GM21515 (cell line): Measurements from ENCODE around the gene STAG2.

ENCODE experiments used
- ATAC-seq: cut with Tn5 transposase; IDR thresholded peaks from one replicate; pipeline ENCODE4 v1.9.1; 2021; ENCODE audit not compliant: unreplicated experiment

Gene STAG2

DNA sequence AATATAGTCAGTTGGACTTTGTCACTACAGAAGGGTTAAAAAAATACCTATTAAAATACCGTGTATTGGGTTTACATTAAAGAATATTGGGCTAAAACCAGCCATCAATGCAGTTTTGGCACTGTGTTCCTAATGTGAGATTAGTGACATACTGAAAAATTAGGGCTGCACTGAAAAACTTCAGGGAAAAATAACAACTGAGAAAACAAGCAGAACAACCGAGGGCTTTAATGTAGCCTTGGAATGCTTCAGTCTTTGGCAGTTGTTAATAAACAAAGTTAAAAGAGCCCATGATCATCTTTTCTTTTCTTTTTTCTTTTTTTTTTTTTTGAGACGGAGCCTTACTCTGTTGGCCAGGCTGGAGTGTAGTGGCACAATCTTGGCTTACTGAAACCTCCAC, 12.4 kb downstream of the STAG2 start:
- ATAC-seq: no peak

DNA sequence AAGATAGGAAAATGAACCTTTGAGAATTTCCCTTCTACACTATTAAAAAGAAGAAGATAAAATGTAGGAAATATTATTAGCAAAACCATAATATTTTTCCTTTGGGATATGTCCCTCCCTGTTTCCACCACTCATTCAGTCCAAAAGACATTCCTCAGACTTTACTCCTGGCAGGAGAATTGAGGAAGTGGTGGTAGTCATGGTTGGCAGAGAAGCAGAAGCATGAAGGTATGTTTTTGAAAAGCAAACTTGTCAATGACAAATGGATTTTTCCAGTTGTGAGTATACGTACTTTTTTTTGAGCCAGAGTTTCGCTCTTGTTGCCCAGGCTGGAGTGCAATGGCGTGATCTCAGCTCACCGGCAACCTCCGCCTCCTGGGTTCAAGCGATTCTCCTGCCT, 13.7 kb downstream of the STAG2 start:
- no peak for ATAC-seq

DNA sequence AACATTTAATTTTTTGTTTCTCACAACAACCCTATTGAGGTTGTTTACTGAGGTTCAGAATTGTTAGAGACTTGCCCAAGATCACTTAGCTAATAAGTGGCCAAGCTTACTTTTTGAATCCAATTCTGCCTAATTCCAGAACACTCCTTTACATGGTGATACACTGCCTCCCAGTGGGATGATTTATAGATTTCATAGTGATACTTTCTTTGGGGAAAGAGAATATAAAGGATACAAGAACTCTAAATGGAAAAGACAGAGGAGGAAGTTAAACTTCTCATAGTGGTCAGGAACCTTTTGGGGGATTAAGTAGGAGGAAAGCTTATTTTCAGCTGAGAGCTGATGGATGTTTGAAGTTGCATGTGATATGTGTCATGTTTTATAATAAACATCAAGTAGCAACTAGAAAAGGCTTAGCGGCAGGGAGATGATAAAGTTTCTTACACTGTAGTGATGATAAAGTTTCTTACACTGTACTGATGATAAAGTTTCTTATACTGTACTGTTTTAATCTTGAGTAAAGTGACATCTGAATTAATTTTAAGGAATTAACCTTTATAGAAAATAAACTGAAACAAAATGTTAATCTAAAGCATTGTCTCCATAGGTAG, 15.3 kb downstream of the STAG2 start:
- ATAC-seq: no peak

DNA sequence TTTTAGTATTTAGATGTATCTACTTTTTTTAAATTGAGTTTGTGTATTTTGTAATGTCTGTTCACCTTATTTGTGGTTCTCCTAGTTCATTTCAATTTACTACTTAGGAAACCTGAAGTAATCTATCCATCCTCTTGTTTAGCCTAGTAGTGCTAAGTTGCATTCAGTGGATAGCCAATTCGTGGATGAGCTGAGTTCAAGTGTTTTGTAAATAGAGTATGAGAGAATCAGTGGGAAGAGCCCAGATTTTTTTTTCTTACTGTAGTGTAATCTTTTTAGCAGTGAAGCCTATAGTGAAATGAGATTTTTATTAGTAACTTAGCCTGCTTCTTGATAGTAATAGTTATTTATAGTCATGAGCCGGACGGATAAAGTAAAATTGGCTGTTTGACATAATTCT, 21.7 kb downstream of the STAG2 start:
- ATAC-seq: no peak

DNA sequence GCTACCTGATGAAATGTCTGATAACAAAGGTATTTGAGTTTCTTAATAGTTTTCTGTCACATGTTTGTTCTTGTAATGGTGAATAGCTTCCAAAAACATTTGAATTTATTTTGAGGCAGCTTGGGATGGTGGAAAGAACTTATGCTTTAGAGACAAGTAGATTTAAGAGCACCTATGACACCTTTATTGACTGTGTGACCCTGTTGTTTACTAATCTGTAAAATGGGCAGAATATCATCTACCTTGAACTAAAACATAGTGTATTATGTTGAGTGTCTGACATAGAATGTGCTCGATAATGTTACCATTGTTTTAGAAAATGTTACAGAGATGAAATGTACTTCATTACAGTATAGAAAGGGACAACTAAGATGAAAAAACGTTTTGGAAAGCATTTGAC, 24.9 kb downstream of the STAG2 start:
- ATAC-seq: no peak

DNA sequence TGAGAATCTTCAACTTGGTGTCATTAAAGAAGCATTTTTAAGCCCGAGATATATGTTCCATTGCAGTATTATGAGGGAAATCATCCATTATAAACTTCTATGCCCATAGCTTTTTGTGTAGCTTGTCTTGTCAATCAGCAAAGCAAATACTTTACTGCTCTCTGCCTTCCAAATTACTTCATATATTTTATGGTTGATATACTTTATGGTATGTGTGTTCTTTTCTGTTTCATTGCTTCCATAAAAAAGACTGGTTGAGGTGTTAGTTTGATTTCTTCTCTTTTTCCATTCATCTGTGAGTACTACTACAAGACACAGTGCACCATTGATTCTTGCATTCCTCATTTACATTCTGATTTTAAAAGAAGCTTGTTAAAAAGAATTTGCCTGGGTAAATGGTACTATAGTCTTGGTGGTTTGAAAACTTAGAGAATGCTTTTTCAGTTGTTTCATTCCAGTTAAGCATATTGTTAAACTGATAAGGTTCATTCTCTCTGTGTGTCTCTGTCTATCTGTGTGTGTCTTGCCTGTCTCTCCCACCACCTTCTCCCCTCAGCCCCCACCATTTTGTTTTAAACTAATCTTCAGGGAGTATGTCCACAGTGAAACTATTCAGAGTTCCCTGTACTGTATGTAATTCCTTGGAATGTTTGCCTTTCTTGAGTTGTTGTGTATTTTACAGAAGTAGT, 27.1 kb downstream of the STAG2 start:
- ATAC-seq: no peak

DNA sequence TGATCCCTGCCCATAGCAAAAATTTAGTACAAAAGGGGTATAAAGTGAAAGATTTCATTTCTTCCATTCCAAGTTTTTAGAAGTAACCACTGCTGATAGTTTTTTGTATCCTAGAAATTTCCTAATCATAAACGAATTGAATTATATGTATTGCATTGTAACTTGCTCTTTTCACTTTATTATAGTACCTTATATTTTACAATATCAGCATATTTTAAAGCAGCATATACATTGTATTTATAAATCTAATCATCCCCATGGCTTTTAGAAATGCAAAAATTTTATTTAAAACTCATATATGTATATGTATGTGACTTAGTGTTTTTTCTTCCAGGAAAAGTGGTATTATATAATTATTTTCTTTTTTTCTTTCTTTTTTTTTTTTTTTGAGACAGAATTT, 27.7 kb downstream of the STAG2 start:
- ATAC-seq: no peak

DNA sequence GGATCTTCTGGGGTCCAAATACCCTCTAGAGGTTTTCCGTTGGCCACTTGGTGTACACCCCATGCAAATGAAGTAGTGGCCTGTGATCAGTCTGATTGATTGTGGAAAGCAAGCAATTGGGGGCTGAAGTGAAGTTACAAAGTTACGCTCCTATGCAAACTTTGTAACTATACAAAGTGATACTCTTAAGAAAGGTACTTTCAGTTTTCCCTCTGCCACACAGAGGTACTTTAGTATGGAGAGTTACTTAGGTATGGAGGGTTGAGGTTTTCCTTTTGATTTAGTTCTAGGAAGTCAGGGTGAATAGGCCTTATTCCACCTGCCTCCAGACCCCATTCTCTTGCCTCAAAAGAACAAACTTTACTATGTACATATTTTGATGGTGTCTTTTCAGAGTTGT, 28.7 kb downstream of the STAG2 start:
- ATAC-seq: no peak

DNA sequence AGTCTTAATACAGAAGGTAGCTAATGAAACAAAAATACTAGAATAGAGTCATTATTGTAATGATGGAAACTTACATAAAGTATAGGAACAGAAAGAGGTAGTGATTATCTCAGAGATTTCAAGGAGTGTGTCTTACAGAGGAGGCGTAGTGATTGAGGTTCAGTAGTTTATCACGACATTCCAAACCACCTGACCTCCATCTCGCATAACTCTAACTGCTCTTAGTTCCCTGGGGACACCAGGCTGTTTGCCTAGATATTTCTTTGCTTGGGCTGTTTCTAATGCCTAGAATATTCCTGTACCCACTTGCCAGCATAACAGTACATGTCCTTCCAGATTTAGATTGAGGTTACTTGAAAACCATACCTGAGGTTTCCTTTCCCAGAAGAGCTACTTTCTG, 29.1 kb downstream of the STAG2 start:
- no peak for ATAC-seq

DNA sequence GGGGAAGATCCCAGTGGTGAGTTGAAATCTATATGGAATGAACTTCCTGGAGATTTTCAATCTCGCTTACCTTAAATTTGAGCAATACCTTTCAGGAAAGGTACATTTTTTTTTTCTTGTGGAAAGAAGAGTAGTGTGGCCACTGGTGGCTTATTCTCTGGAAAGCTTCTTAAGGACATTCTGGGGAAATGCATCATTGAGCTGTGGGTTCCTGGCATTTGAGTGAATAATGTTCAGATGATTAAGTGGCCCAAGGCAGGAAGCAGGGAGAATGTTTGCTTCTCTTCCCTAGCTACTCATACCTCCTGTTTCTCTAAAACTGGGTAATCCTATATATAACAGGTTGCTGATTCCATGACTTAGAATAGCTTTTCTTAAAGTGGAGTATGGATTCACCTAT, 31.8 kb downstream of the STAG2 start:
- no peak for ATAC-seq

DNA sequence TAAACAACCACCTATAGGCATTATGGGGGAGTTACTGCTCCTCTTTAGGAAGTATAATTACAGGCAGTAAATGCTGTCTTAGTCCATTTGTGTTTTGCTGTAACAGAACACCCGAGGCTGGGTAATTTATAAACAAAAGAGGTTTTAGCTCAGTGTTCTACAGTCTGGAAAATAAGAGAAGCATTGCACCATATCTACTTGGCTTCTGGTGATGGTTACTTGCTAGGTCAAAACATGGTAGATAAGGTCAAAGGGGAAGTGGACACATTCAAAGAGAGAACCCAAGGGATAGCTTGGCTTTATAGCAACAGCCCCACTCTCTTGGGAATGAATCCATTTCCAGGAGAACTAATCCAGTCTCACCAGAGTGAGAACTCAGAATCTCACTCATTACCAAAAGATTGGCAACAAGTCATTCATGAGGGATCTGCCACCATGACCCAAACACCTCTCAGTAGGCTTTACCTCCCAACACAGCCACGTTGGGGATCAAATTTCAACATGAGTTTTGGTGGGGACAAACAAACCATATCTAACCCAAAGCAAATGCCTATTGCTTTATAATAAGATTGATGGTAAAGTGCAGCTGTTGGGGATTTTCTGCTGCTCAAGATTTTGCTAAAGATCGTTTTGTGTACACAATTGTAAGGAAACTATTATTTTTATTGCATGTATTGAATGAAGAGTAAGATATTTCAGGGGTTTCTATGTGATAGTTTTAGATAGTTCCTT, 32.6 kb downstream of the STAG2 start:
- no peak for ATAC-seq

DNA sequence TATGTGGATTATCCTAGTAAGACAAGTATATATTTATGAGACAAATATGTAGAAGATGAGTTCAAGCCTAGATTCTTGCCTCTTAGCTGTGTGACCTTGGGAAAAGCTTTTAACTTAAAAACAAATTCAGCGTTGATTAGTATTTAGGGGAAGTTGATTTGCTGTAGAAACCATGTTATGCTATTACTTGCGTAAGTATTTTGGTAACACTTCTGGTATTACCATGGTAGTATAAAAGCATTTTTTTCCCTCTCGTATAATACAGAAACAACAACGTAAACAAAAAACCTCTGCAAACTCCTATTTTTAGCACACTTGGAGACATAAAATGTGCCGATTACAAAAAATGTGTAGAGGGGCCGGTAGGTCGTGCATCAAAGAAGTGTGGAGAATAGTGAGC, 33.2 kb downstream of the STAG2 start:
- no peak for ATAC-seq

DNA sequence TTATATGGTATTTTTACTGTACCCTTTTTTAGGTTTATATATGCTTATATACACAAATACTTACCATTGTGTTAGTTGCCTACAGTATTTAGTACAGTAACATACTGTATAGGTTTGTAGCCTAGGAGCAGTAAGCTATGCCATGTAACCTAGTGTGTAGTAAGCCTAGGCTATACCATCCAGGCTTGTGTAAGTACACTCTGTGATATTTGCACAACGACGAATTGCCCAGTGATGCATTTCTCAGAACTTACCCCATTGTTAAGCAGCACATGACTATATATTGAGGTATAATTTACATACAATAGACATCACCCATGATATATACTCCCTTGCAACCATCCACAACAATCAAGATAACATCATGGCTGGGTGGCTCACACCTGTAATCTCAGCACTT, 40.1 kb downstream of the STAG2 start:
- no peak for ATAC-seq

DNA sequence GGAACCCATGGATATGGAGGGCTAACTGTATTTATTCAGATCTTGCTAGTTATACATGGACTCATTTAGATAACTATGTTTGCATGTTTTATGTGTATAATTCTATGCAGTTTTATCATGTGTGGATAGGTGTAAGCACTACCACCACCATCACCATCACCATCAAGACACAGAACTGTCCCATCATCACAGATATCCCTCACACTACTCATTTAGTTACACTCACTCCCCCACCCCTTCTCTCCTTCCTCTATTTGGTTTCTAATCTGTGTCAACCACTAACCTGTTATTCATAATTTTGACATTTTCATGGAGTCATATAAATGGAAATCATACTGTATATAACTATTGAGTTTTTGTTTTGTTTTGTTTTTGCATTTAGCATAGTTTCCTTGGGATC, 43.7 kb downstream of the STAG2 start:
- ATAC-seq: no peak

DNA sequence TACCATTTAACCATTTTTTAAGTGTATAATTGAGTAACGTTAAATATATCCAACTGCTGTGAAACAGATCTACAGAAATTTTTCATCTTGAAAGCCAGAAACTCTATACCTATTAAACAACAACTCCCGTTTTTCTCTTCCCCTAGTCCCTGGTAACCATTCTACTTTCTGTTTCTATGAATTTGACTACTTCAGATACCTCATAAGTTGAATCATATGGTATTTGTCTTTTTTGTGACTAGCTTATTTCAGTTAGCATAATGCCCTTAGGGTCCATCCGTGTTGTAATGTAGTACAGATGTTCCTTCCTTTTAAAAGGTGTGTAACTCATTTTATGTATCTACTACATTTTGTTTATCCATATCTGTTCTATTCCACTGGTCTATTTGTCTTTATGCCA, 48.7 kb downstream of the STAG2 start:
- ATAC-seq: peak; percentile 83

DNA sequence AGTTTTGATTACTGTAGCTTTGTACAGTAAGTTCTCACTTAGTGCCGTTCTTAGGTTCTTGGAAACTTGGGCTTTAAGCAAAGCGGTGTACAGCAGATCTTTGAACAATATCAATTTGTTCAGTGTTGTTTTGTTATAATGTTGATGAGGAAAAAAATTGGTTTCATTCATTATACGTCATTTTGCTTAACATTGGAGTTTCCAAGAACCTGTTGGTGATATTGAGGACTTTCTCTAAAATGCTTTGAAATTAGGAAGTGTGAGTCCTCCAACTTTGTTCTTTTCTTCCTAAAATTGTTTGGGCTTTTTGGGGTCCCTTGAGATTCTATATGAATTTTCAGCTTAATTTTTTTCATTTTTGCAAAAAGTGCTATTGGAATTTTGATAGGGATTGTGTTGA, 49.1 kb downstream of the STAG2 start:
- ATAC-seq: peak; percentile 28

DNA sequence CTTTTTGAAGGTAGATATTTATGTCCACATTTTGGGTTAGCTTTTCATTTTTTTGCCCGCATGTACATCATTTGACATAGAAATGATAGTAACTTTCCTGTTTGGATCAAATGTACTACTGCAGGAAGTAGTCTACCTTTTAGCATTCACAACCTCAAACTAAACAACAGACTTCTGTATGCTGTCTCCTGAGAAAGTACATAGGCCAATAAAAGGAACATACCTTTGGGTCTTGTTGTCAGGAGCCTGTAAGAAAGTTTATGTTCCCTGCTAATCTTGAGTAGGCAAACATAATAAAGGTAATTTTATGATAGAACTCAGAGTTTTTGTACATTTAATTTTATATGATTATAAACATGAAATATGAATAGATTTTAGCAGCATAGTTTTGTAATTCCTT, 54.2 kb downstream of the STAG2 start:
- ATAC-seq: no peak

DNA sequence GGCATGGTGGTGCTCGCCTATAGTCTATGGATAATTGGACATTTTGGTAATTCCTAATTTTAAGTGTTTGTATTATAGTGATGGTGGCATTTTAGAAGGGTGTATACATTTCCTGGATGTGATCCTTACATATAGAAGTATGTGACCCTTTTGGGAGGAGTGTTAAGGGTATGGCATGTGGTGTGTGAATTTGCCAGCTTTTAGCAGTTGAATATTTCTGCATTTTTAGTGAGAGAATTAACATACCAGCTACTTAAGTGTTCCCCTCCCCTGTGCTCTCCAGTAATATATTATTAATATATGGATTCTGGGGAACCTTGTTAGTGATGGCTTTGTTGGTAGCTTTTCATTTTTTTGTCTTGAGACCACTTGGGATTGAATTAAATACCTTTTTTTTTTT, 55.3 kb downstream of the STAG2 start:
- no peak for ATAC-seq

DNA sequence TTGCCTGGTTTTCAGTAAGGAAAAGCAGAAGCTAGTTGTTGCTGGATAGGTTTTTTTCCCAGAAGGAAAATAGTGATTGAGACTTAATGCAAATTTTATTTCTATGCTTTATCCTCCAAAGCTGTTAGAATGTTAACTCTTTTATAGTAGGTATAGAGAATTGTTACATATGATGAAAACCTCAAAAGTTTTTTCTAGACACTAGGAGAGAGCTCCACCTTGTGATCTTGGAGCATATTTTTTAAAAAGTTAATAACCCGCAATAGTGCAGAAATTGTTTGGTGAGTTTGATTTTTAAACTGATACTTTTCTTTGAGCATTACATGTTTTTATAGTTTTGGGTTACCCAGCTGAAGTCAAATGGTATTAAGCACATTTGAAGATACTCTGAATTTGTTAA, 56.5 kb downstream of the STAG2 start:
- no peak for ATAC-seq

DNA sequence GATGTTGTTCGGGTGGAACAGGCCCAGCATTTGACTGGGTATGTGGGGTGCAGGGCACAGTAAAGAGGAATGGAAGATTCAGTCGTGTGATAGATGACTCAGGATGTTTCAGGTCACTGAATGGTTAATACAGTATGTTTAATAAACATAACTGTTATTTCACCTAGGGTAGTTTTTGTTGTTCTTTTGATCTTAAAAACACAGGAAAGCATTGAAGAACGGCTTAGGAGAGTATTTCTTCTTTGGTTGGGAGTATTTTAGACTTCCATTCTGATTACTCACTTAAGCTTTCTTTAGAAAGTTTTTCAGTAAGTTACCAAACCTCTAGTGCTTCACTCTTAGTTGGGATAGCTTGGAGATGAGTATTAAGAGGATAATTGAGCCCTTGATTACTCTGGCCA, 62.3 kb downstream of the STAG2 start:
- no peak for ATAC-seq

DNA sequence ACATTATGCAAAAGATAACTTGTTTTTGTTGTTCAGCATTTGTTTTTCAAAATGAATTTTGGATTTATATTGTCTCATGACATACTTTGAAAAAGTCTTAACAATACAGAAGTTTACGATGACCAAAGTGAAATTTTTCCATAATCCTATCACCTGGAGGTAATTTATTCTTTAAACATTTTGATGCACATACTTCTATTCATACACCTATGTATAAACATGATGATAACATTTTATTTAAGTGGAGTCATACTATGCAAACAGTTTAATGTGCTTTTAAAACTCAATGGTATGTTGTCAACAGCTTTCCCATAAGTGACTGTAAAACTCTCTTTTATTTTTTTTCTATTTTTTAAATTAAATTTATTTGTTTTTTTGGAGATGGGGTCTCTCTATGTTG, 65.0 kb downstream of the STAG2 start:
- no peak for ATAC-seq

DNA sequence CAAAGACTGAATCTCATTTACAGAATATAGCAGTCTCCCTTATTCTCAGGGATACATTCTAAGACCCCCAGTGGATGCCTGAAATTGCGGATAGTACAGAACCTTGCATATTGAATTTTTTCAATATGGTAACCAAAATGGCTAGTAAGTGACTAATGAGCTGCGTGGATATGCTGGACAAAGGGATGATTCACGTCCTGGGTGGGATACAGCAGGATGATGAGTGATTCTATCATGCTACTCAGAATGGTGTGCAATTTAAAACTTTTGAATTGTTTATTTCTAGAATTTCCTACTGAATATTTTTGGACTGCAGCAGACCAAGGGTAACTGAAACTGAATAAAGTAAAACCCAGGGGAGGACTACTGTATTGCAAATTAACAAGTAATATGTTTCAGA, 66.7 kb downstream of the STAG2 start:
- no peak for ATAC-seq

DNA sequence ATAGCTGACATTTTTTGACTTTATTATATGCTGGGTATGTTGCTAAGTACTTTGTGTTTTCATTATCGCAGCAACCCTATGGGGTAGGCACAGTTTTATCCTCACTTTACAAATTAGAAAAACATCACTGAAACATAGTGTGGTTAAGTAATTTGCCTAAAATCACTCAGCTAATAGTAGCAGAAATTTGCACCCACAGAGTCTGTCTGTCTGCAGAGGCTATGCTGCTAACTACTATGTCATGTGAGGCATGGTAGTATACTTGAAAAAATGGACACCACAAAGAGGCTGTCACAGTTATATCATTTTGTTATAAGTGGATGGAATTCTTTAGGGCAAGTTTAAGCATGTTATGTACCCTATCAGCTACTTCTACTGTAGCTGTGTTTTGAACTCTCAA, 69.0 kb downstream of the STAG2 start:
- ATAC-seq: peak; percentile 64
